GM12878 (cell line): Measurements from ENCODE around the gene DACH1. TPM values are rescaled to one million over a fixed set of nuclear protein-coding genes. Genes with fewer than 3 reads are reported as not detected.

ENCODE experiments used
- ATAC-seq: fragments of 200-7000 bp; cut with Tn5 transposase; 3 replicates; pipeline ENCODE4 v1.9.1; 2020; ENCODE audit warnings: mild to moderate bottlenecking, moderate library complexity
- BruUV-seq: library from RNA; stranded (reverse); fragments of 400-500 nt; replicated peaks from 2 replicates; lab custom pipeline; 2021; lab: Mats Ljungman, UMichigan
- CTCF ChIA-PET: fragments of 300-600 bp; sonication (Branson Sonifier 250); formaldehyde crosslinking; extraction: SDS; loops from one replicate; lab custom pipeline; 2021; ENCODE audit warnings: inconsistent platforms; lab: Yijun Ruan, JAX
- POLR2A ChIA-PET: fragments of 350-600 bp; formaldehyde crosslinking; extraction: SDS; loops from one replicate; lab custom pipeline; 2021; ENCODE audit warnings: inconsistent platforms; lab: Charles Lee
- RAD21 ChIA-PET: fragments of 300-600 bp; sonication (Branson Sonifier 250); formaldehyde crosslinking; loops from one replicate; lab custom pipeline; 2023; ENCODE audit warnings: antibody characterized with exemption; ENCODE audit not compliant: unreplicated experiment; lab: Charles Lee
- SMC1A ChIA-PET: fragments of 300-600 bp; sonication (Branson Sonifier 250); formaldehyde crosslinking; loops from one replicate; lab custom pipeline; 2023; ENCODE audit not compliant: unreplicated experiment, uncharacterized antibody; lab: Charles Lee
- DNase-seq: peaks from one replicate; pipeline ENCODE4 v3.0.0-alpha.2; 2011; ENCODE audit warnings: low read depth, low spot score
- FAIRE-seq: peaks from 3 replicates; lab custom pipeline; 2011; peaks lifted over from hg19 to GRCh38; lab: Jason Lieb, UNC
- H2AFZ ChIP-seq: 2 replicates; pipeline ENCODE4 v1.6.0; 2011; ENCODE audit warnings: low read depth, low read length, control low read depth; ENCODE audit not compliant: control insufficient read depth
- H3K27ac ChIP-seq: 2 replicates; pipeline ENCODE4 v1.5.1; 2011; ENCODE audit warnings: control low read depth; ENCODE audit not compliant: control insufficient read depth, insufficient read depth
- H3K27me3 ChIP-seq, 2 experiments: replicated peaks in 1 of 2; 2 replicates each; pipeline versions ENCODE4 v1.6.0 to v1.6.1; 2011; ENCODE audit warnings: low read length in 1 of 2; ENCODE audit not compliant: control insufficient read depth in 2 of 2, insufficient read depth in 2 of 2
- H3K36me3 ChIP-seq, 2 experiments: 2 replicates each; pipeline ENCODE4 v1.5.1; 2011; ENCODE audit warnings: low read length in 1 of 2; ENCODE audit not compliant: control insufficient read depth in 2 of 2, insufficient read depth in 2 of 2
- H3K4me1 ChIP-seq: 2 replicates; pipeline ENCODE4 v1.6.1; 2011; ENCODE audit warnings: mild to moderate bottlenecking, low read length, moderate library complexity, mixed read lengths; ENCODE audit not compliant: control insufficient read depth, insufficient read depth
- H3K4me2 ChIP-seq: 2 replicates; pipeline ENCODE4 v1.6.0; 2011; ENCODE audit warnings: control low read depth; ENCODE audit not compliant: control insufficient read depth, insufficient read depth
- H3K4me3 ChIP-seq: fragments of 200-600 bp; sonication (generic); 2 replicates; pipeline ENCODE4 v1.5.1; 2016
- H3K79me2 ChIP-seq: 2 replicates; pipeline ENCODE4 v1.6.0; 2011; ENCODE audit warnings: low read length; ENCODE audit not compliant: control insufficient read depth, insufficient read depth
- H3K9ac ChIP-seq: 2 replicates; pipeline ENCODE4 v1.8.0; 2011; ENCODE audit warnings: low read length, control low read depth, mixed read lengths; ENCODE audit not compliant: control insufficient read depth, insufficient read depth
- H3K9me3 ChIP-seq: replicated peaks from 3 replicates; pipeline ENCODE4 v1.5.1; 2011; ENCODE audit warnings: mild to moderate bottlenecking, low read length; ENCODE audit not compliant: control insufficient read depth, insufficient read depth
- H4K20me1 ChIP-seq: 2 replicates; pipeline ENCODE4 v1.6.0; 2011; ENCODE audit not compliant: control insufficient read depth, insufficient read depth
- ASH2L ChIP-seq: fragments of 300-600, 200-600 bp; sonication (generic); IDR thresholded peaks from 2 replicates; pipeline ENCODE4 v1.6.1; 2017; ENCODE audit warnings: low read depth, mild to moderate bottlenecking, borderline replicate concordance
- ATF3 ChIP-seq: IDR thresholded peaks from 2 replicates; pipeline ENCODE4 v1.6.1; 2011; ENCODE audit warnings: low read depth, mild to moderate bottlenecking, low read length, moderate library complexity, borderline replicate concordance; ENCODE audit errors: extremely low read depth
- CHD2 ChIP-seq: IDR thresholded peaks from 2 replicates; pipeline ENCODE4 v1.6.1; 2011; ENCODE audit warnings: low read depth, low read length, improper control_type of control experiment, borderline replicate concordance
- CREM ChIP-seq: IDR thresholded peaks from 2 replicates; pipeline ENCODE4 v1.6.1; 2014; ENCODE audit warnings: antibody characterized with exemption, low read depth
- ESRRA ChIP-seq: IDR thresholded peaks from 2 replicates; pipeline ENCODE4 v1.6.1; 2012; ENCODE audit warnings: mild to moderate bottlenecking, low read length, improper control_type of control experiment
- TARDBP ChIP-seq: IDR thresholded peaks from 2 replicates; pipeline ENCODE4 v1.6.1; 2016; ENCODE audit warnings: borderline replicate concordance
- ZNF24 ChIP-seq: fragments of 450-650 bp; IDR thresholded peaks from 2 replicates; pipeline ENCODE4 v1.6.1; 2017; ENCODE audit warnings: antibody characterized with exemption, mild to moderate bottlenecking
- WGBS: methylation state at CpG from one replicate; pipeline ENCODE4 v1.1.6; 2016; ENCODE audit warnings: low lambda C conversion rate; ENCODE audit not compliant: insufficient replicate concordance, insufficient coverage; ENCODE audit errors: missing lambda C conversion rate; 5-methylcytosine and 5-hydroxymethylcytosine counted together
- in situ Hi-C: fragments of 300-500 bp; cut with MboI; formaldehyde crosslinking; loops from 9 replicates; pipeline ENCODE4 v1.14.3; 2018; ENCODE audit warnings: mixed read lengths
- intact Hi-C: fragments of 100-400 bp; cut with micrococcal nuclease; formaldehyde crosslinking; loops from one replicate; pipeline ENCODE4 v1.14.2; 2022; ENCODE audit not compliant: unreplicated experiment
- polyA plus RNA-seq, 11 experiments: library from polyadenylated mRNA; depleted of rRNA in 4 of 11; unstranded in 6 of 11; stranded (reverse) in 5 of 11; fragments of >200 nt; fragmentation: Nextera tagmentation in 4 of 11; fragmentation: Illumina TruSeq in 1 of 11; extraction: Ambion mirVana in 4 of 11; extraction: Trizol in 1 of 11; gene quantifications; 1 replicate in 1 of 11; 2 replicates in 10 of 11; pipeline versions ENCODE4 v1.2.1 to v1.2.3, GENCODE V29; 2011 to 2016; ENCODE audit warnings: inconsistent platforms in 2 of 11, missing spikeins in 2 of 11, low read depth in 1 of 11
- total RNA-seq, 4 experiments: library from RNA; depleted of rRNA in 3 of 4; stranded (reverse); fragments of >200 nt in 3 of 4; fragmentation: Illumina TruSeq in 1 of 4; extraction: Trizol in 1 of 4; gene quantifications; 2 replicates each; pipeline versions ENCODE4 v1.2.1 to v1.2.3, GENCODE V29; 2013 to 2021
- TF ChIP-seq, protein P1 (sequence below): IDR thresholded peaks from 2 replicates; pipeline ENCODE4 v1.6.1; 2012; ENCODE audit warnings: low read depth, low read length, improper control_type of control experiment

Gene DACH1
- total and polyA plus RNA-seq, 10 of the 15 experiments (the other 5 are each of a cell fraction or from before 2014, with no cell fraction given), result 0.05 TPM; not detected in 9

DNA sequence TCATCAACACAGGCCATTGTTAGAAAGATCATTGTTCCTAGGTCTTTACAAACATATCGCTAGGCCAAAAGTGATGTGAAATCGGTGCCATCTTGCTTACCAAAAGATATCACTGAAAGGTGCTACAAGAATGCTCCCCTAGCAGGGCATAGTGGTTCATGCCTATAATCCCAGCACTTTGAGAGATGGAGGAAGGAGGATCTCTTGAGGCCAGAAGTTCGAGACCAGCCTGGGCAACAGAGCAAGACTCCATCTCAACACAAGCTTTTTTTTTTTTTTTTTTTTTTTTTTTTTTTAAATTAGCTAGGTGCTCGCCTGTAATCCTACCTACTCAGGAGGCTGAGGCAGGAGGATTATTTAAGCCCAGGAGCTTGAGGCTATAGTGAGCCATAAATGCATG lies 92.1 kb downstream of the DACH1 start (continued):
- no peak for TF ChIP-seq ATF3
- no peak for TF ChIP-seq ASH2L
- TF ChIP-seq CHD2, result no peak
- TF ChIP-seq, protein P1, sequence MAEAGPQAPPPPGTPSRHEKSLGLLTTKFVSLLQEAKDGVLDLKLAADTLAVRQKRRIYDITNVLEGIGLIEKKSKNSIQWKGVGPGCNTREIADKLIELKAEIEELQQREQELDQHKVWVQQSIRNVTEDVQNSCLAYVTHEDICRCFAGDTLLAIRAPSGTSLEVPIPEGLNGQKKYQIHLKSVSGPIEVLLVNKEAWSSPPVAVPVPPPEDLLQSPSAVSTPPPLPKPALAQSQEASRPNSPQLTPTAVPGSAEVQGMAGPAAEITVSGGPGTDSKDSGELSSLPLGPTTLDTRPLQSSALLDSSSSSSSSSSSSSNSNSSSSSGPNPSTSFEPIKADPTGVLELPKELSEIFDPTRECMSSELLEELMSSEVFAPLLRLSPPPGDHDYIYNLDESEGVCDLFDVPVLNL, result no peak

- WGBS, result 45% methylated on average over 4 of the region's 4 CpGs
- ATAC-seq (no peak), FAIRE-seq (no peak), DNase-seq (no peak)
- intact Hi-C loops (no loop called here), in situ Hi-C loops (no loop called here)
- Histone ChIP-seq H3K27me3 (no peaks in the 10 kb centered on the region), H3K4me1 (no peaks in the 10 kb centered on the region), H3K9me3 (no peaks in the 10 kb centered on the region), H3K4me2 (no peak overlapping the region), H3K27ac (no peak overlapping the region), H3K9ac (no peak overlapping the region), H2AFZ (no peak overlapping the region), H4K20me1 (no peaks in the 10 kb centered on the region), H3K79me2 (no peaks in the 10 kb centered on the region), H3K4me3 (no peak overlapping the region), H3K36me3 (no peaks in the 10 kb centered on the region)
- POLR2A ChIA-PET, result no interaction called here
- SMC1A ChIA-PET, result no interaction called here
- RAD21 ChIA-PET, result no interaction called here
- no TSS peak for BruUV-seq
- CTCF ChIA-PET, result no interaction called here
- no peak for TF ChIP-seq ESRRA
- no peak for TF ChIP-seq ZNF24
- TF ChIP-seq CREM, result no peak
- TF ChIP-seq TARDBP, result no peak
Measured at GRCh38 chr13:71773531-71773930, 93.5 kb downstream of the DACH1 start.
